ENCODE results near the gene FAM163A. TPM values are rescaled to one million over a fixed set of nuclear protein-coding genes. Genes with fewer than 3 reads are reported as not detected.

Gene FAM163A
- total RNA-seq, 1 experiment from 2014 or later, result not detected

- Mint-ChIP-seq H3K27me3 (ENCODE audit: insufficient read depth, unreplicated experiment) (no peaks in the 10 kb centered on the region), H3K36me3 (ENCODE audit: insufficient read depth, unreplicated experiment) (no peaks in the 10 kb centered on the region), H3K9me3 (ENCODE audit: unreplicated experiment) (no peaks in the 10 kb centered on the region), H3K27ac (ENCODE audit: unreplicated experiment) (no peak overlapping the region), H3K4me3 (ENCODE audit: unreplicated experiment) (no peak overlapping the region), H3K4me1 (ENCODE audit: low read depth, unreplicated experiment) (no peaks in the 10 kb centered on the region)
- DNase-seq, result no peak
- Histone ChIP-seq H3K36me3 (ENCODE audit: control insufficient read depth, insufficient read depth, low read length) (no peaks in the 10 kb centered on the region), H3K4me3 (ENCODE audit: low read depth, low read length) (no peak overlapping the region), H3K9me3 (no peaks in the 10 kb centered on the region), H3K4me1 (0 out of 2 replicates have a peak, but pooled peaks cover 3% of the 10 kb centered on the region), H3K27me3 (replicated peaks; ENCODE audit: control insufficient read depth, insufficient read depth, low read length) (no peaks in the 10 kb centered on the region; the same call in 1 of the 2 replicates)
- intact Hi-C loops (cut with micrococcal nuclease; ENCODE audit: unreplicated experiment), result no loop called here
- POLR2A ChIA-PET, result no interaction called here
- CTCF ChIA-PET, result interaction anchor here (1.0 to 1.2 kb wide), 2 partner anchors 12 to 17 kb away, joined by 4 to 6 read pairs; no protein-coding TSS in a partner anchor
- TF ChIP-seq CTCF (IDR thresholded peaks at IDR 0.05; ENCODE audit: insufficient read depth in 1 of 2, low read depth in 1 of 2, low read length in 1 of 2, severe bottlenecking in 1 of 2, unreplicated experiment in 1 of 2), result no peak
- BruUV-seq (replicated peaks), result no TSS peak
These were observed 55.2 kb downstream of the FAM163A start for GRCh38 chr1:179798213-179798863.

- Histone ChIP-seq H3K27me3 (replicated peaks; ENCODE audit: control insufficient read depth, insufficient read depth, low read length) (no peaks in the 10 kb centered on the region), H3K9me3 (no peaks in the 10 kb centered on the region), H3K4me1 (0 out of 2 replicates have a peak, but pooled peaks cover 3% of the 10 kb centered on the region), H3K4me3 (ENCODE audit: low read depth, low read length) (no peak overlapping the region), H3K36me3 (ENCODE audit: control insufficient read depth, insufficient read depth, low read length) (no peaks in the 10 kb centered on the region)
- Mint-ChIP-seq H3K4me1 (ENCODE audit: low read depth, unreplicated experiment) (no peaks in the 10 kb centered on the region), H3K36me3 (ENCODE audit: insufficient read depth, unreplicated experiment) (no peaks in the 10 kb centered on the region), H3K9me3 (ENCODE audit: unreplicated experiment) (no peaks in the 10 kb centered on the region), H3K27ac (ENCODE audit: unreplicated experiment) (no peak overlapping the region), H3K27me3 (ENCODE audit: insufficient read depth, unreplicated experiment) (no peaks in the 10 kb centered on the region), H3K4me3 (ENCODE audit: unreplicated experiment) (no peak overlapping the region)
- TF ChIP-seq CTCF (IDR thresholded peaks at IDR 0.05; ENCODE audit: insufficient read depth in 1 of 2, low read depth in 1 of 2, low read length in 1 of 2, severe bottlenecking in 1 of 2, unreplicated experiment in 1 of 2), result no peak
- intact Hi-C loops (cut with micrococcal nuclease; ENCODE audit: unreplicated experiment), result no loop called here
- POLR2A ChIA-PET, result no interaction called here
- no TSS peak for BruUV-seq (replicated peaks)
- CTCF ChIA-PET, result interaction anchor here (1.0 to 1.2 kb wide), 2 partner anchors 11 to 16 kb away, joined by 4 to 6 read pairs; no protein-coding TSS in a partner anchor
- DNase-seq, result no peak
These were observed 55.9 kb downstream of the FAM163A start for GRCh38 chr1:179798864-179799516.

GRCh38 chr1:179800481-179800880 is 57.4 kb downstream of the FAM163A start:
- Mint-ChIP-seq H3K36me3 (ENCODE audit: insufficient read depth, unreplicated experiment) (no peaks in the 10 kb centered on the region), H3K4me3 (ENCODE audit: unreplicated experiment) (no peak overlapping the region), H3K27ac (ENCODE audit: unreplicated experiment) (no peak overlapping the region), H3K27me3 (ENCODE audit: insufficient read depth, unreplicated experiment) (no peaks in the 10 kb centered on the region), H3K9me3 (ENCODE audit: unreplicated experiment) (no peaks in the 10 kb centered on the region), H3K4me1 (ENCODE audit: low read depth, unreplicated experiment) (peaks cover 3% of the 10 kb centered on the region)
- no peaks in the 10 kb centered on the region for H3K36me3 ChIP-seq (ENCODE audit: control insufficient read depth, insufficient read depth, low read length)
- no peaks in the 10 kb centered on the region for H3K4me1 ChIP-seq
- BruUV-seq (replicated peaks), result no TSS peak
- ChIA-PET CTCF (interaction anchor here (0.6 to 1.9 kb wide), 2 partner anchors 10 to 15 kb away, joined by 3 to 5 read pairs; no protein-coding TSS in a partner anchor), POLR2A (no interaction called here)
- H3K9me3 ChIP-seq, result no peaks in the 10 kb centered on the region
- TF ChIP-seq CTCF (IDR thresholded peaks at IDR 0.05; ENCODE audit: insufficient read depth in 1 of 2, low read depth in 1 of 2, low read length in 1 of 2, severe bottlenecking in 1 of 2, unreplicated experiment in 1 of 2), result no peak
- no peak overlapping the region for H3K4me3 ChIP-seq (ENCODE audit: low read depth, low read length)
- intact Hi-C loops (cut with micrococcal nuclease; ENCODE audit: unreplicated experiment), result no loop called here
- H3K27me3 ChIP-seq (replicated peaks; ENCODE audit: control insufficient read depth, insufficient read depth, low read length), result no peaks in the 10 kb centered on the region
- DNase-seq, result no peak
